ENCODE measurements around the gene LRP1. TPM values are rescaled to one million over a fixed set of nuclear protein-coding genes. Genes with fewer than 3 reads are reported as not detected.
A peak's percentile ranks its signal among the peaks of the same experiment; 100 is the strongest.

Gene LRP1
- total RNA-seq, 4 donors from 2014 or later = 185 to 292 (median 216) TPM

DNA sequence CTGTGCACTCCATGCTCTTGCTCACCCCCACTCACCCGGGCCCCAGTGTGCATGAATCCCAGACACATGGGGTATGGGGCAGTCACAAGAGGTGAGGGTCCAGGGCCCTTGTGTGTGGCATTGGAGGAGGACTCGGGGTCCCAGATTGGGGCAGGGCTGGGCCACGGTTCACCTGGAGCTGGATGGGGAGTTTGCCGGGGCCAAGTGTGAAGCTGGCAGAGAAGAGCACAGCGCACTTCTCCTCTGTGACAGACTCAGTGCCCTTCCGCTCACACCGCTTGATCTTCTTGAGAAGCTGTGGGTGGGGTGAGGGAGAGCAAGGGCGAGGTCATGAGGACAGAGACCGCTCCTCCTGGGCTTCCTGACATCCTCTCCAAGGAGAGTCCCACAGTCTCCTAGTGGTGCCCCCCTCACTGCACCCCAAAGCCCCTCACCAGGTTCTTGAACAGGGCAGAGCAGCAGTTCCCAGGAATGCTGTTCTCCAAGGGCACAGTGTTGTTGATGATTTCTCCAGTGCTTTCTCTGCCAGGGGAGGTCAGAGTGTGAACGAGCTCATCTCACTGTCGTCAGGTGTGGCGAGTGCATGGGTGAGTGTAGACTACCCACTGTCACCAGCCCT lies 23.9 kb upstream of the LRP1 start:
- peaks cover 0 to 90% of the 10 kb centered on the region in 2 donors for H3K36me3 ChIP-seq
- H3K9me3 ChIP-seq = no peaks in the 10 kb centered on the region
- no peak overlapping the region for H3K4me3 ChIP-seq
- no peak for TF ChIP-seq POLR2AphosphoS5 (IDR thresholded peaks at IDR 0.05)
- TF ChIP-seq, protein P1, sequence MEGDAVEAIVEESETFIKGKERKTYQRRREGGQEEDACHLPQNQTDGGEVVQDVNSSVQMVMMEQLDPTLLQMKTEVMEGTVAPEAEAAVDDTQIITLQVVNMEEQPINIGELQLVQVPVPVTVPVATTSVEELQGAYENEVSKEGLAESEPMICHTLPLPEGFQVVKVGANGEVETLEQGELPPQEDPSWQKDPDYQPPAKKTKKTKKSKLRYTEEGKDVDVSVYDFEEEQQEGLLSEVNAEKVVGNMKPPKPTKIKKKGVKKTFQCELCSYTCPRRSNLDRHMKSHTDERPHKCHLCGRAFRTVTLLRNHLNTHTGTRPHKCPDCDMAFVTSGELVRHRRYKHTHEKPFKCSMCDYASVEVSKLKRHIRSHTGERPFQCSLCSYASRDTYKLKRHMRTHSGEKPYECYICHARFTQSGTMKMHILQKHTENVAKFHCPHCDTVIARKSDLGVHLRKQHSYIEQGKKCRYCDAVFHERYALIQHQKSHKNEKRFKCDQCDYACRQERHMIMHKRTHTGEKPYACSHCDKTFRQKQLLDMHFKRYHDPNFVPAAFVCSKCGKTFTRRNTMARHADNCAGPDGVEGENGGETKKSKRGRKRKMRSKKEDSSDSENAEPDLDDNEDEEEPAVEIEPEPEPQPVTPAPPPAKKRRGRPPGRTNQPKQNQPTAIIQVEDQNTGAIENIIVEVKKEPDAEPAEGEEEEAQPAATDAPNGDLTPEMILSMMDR (IDR thresholded peaks at IDR 0.05) = no peak
- TF ChIP-seq POLR2A (IDR thresholded peaks at IDR 0.05) = no peak
- TF ChIP-seq EP300 (IDR thresholded peaks at IDR 0.05) = no peak
- no peaks in the 10 kb centered on the region for H3K27me3 ChIP-seq
- WGBS, 2 donors (ENCODE audit: low coverage in 1 of 2) = no CpG with 5 or more reads among the region's 12 CpGs
- no peak overlapping the region for H3K27ac ChIP-seq
- ATAC-seq = no peak
- peaks cover 0 to 45% (median 16%) of the 10 kb centered on the region in 3 donors for H3K4me1 ChIP-seq

DNA sequence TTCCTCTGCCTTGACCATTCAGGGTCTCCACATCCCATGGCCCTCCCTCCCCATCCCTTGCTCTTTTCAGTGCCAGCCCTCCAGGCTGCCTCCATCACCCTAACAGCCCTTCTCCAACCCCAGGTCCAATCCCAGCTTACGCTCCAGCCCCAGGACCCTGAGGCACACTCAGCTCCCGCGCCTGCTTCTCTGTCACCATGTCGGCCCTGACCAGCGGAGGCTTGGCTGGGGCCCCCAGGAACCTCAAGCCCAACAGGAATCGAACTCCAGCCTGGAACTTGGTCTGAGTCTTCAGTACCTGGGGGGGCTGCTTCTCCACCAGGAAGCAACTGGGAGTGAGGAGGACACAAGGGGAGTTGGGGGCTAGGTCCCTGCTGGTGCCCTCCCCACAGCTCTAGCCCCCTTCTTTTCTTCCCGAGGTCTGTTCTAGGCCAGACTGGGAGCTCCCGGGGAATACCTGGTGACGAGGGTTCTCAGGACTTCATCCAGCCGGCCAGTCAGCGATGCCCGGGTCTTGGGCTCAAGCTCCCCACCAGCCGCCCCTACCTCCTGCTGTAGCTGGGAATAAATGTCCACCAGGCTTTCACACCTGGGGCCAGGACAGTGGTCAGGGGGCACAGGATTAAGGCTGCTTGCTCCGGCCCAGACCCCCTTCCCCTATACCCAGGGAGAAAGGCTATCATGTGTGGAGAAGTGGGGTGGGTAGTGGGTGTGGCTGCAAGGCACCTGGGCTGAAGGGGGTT lies 23.1 kb upstream of the LRP1 start:
- WGBS, 2 donors (ENCODE audit: low coverage in 1 of 2) = 100% methylated on average over 1 of the region's 14 CpGs; no CpG with 5 or more reads in 1 of the 2 donors

DNA sequence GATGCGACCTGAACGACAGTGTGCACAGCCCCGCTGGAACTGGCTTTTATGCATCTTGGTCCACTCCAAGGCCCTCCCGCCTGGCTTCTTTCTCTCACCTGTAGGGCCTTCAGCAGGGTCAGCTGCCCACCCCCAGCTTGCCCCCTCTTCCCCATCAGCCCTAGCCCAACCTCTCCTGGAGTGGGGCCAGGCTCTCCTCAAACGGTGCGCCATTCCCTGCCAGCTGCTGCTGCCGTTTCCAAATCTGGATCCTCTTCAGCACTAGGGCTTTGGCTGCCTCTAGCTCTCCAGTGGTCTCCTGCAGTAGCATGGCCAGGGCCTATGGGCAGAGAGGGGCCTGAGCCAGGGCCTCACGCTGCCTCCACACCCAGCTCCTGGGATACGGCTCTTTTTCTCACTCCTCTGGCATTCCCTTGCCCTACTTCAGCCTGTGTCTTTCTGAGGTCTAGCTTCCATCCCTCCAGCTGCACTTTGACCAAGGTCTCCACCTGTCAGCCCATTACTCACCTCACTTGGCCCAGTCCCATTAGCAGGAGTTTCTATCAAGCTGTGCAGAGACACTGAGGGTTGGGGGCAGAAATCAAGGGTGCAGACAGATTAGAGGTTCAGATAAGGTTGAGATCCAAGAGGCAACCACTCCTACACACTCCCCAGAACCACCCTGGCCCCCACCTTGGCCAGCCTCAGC lies 22.1 kb upstream of the LRP1 start:
- TF ChIP-seq POLR2A (IDR thresholded peaks at IDR 0.05) (no peak), POLR2AphosphoS5 (IDR thresholded peaks at IDR 0.05) (no peak), EP300 (IDR thresholded peaks at IDR 0.05) (no peak)
- TF ChIP-seq, protein P1 (IDR thresholded peaks at IDR 0.05) = no peak
- WGBS, 2 donors (ENCODE audit: low coverage in 1 of 2) = 32 to 70% methylated on average over 4 of the region's 9 CpGs
- H3K27me3 ChIP-seq = no peaks in the 10 kb centered on the region
- ATAC-seq = no peak
- no peaks in the 10 kb centered on the region for H3K9me3 ChIP-seq
- peaks cover 0 to 75% of the 10 kb centered on the region in 2 donors for H3K36me3 ChIP-seq
- H3K27ac ChIP-seq = peak overlapping the region in 1 of 4 donors; percentile 27
- no peak overlapping the region for H3K4me3 ChIP-seq
- peaks cover 0 to 53% (median 21%) of the 10 kb centered on the region in 3 donors for H3K4me1 ChIP-seq

More for the DNA sequence above, 23.1 kb upstream of the LRP1 start:
- Histone ChIP-seq H3K27ac (peak overlapping the region in 1 of 4 donors; percentile 29), H3K36me3 (peaks cover 0 to 82% of the 10 kb centered on the region in 2 donors), H3K4me1 (peaks cover 0 to 52% (median 21%) of the 10 kb centered on the region in 3 donors), H3K4me3 (no peak overlapping the region), H3K27me3 (no peaks in the 10 kb centered on the region), H3K9me3 (no peaks in the 10 kb centered on the region)
- ATAC-seq = no peak
- no peak for TF ChIP-seq EP300 (IDR thresholded peaks at IDR 0.05)
- no peak for TF ChIP-seq POLR2A (IDR thresholded peaks at IDR 0.05)
- TF ChIP-seq, protein P1 (IDR thresholded peaks at IDR 0.05) = no peak
- no peak for TF ChIP-seq POLR2AphosphoS5 (IDR thresholded peaks at IDR 0.05)

DNA sequence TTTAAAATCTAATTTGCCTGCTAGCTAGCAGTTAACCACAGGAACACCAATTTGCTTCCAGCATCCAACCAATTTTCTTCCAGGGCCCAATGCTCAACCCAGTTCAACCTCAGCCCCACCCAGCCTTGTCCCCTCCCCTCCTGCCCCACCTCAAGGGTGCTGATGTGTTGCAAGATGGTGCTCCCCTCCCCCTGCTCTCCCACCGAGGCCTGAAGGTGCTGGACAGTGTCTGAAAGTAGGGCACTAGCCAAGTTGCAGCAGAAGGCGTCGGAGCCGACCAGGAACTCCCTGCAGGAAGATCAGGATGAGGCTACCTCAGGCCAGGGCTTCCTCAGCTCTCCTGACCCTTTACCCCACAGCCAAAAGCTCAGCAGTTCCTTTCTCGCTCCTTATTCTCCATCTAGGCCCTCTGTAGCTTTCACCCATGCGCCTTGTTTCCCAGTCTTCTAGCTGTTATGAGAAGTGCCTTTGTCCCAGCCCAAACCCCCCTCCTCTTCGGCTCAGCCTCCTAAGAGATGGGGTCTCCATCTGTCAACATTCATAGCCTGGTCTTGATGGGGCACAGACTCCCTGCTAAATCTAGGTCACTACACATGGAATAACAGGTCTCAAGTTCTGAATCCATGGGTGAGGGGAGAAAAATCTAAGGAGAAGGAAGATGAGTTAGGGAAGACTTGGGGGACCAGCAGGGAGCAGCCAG lies 20.7 kb upstream of the LRP1 start:
- Histone ChIP-seq H3K27ac (peak overlapping the region in 3 of 4 donors; percentile 19 to 98 (median 24)), H3K4me3 (no peak overlapping the region), H3K36me3 (peaks cover 0 to 61% of the 10 kb centered on the region in 2 donors), H3K27me3 (no peaks in the 10 kb centered on the region), H3K9me3 (no peaks in the 10 kb centered on the region), H3K4me1 (peaks cover 0 to 57% (median 24%) of the 10 kb centered on the region in 3 donors)
- no peak for ATAC-seq
- TF ChIP-seq EP300 (IDR thresholded peaks at IDR 0.05) = no peak
- TF ChIP-seq, protein P1 (IDR thresholded peaks at IDR 0.05) = no peak
- no peak for TF ChIP-seq POLR2A (IDR thresholded peaks at IDR 0.05)
- 54 to 60% methylated on average over 2 to 6 of the region's 7 CpGs for WGBS, 2 donors (ENCODE audit: low coverage in 1 of 2)

Data from gastroesophageal sphincter (tissue), 4 donors.